Middle frontal gyrus (tissue), 1 donor: ENCODE measurements around the gene ZNF787.
A peak's percentile ranks its signal among the peaks of the same experiment; 100 is the strongest.
"Not testable (repeated sequence)": the region's sequence is repeated elsewhere in the genome, so short reads cannot be mapped to it uniquely, and the experiment has no call there.

Source experiments
- DNase-seq: peaks from one replicate; pipeline ENCODE4 v3.0.0-alpha.2; 2015; ENCODE audit warnings: low spot score; ENCODE audit errors: extremely low spot score

ZNF787 gene

GRCh38 chr19:56106397-56106849 lies 14.7 kb downstream of the ZNF787 start:
- no peak for DNase-seq

- not testable (repeated sequence) for DNase-seq
Measured at GRCh38 chr19:56105831-56106396, 15.2 kb downstream of the ZNF787 start.

GRCh38 chr19:56105090-56105701 lies 15.9 kb downstream of the ZNF787 start:
- peak; percentile 31 for DNase-seq

- DNase-seq: no peak
Measured at GRCh38 chr19:56104423-56104822, 16.7 kb downstream of the ZNF787 start.

- no peak for DNase-seq
Measured at GRCh38 chr19:56103027-56103614, 18.0 kb downstream of the ZNF787 start.

GRCh38 chr19:56101746-56102535 lies 19.2 kb downstream of the ZNF787 start:
- no peak for DNase-seq

- no peak for DNase-seq
Measured at GRCh38 chr19:56101095-56101494, 20.0 kb downstream of the ZNF787 start.

- no peak for DNase-seq
Measured at GRCh38 chr19:56099638-56100539, 21.2 kb downstream of the ZNF787 start.

- DNase-seq: no peak
Measured at GRCh38 chr19:56098731-56099568, 22.1 kb downstream of the ZNF787 start.

GRCh38 chr19:56098237-56098636 lies 22.9 kb downstream of the ZNF787 start:
- DNase-seq: not testable (repeated sequence)

GRCh38 chr19:56097776-56098175 lies 23.3 kb downstream of the ZNF787 start:
- DNase-seq: no peak

- DNase-seq: no peak
Measured at GRCh38 chr19:56097306-56097705, 23.8 kb downstream of the ZNF787 start.

GRCh38 chr19:56096665-56097064 lies 24.4 kb downstream of the ZNF787 start:
- no peak for DNase-seq

- no peak for DNase-seq
Measured at GRCh38 chr19:56094449-56094848, 26.6 kb downstream of the ZNF787 start.

- no peak for DNase-seq
Measured at GRCh38 chr19:56092685-56093631, 28.1 kb downstream of the ZNF787 start.

GRCh38 chr19:56091751-56092546 lies 29.1 kb downstream of the ZNF787 start:
- DNase-seq: no peak

- no peak for DNase-seq
Measured at GRCh38 chr19:56091066-56091490, 30.0 kb downstream of the ZNF787 start.

GRCh38 chr19:56089344-56089743 lies 31.8 kb downstream of the ZNF787 start:
- no peak for DNase-seq
